ENCODE measurements around the gene ARPIN.
A peak's percentile ranks its signal among the peaks of the same experiment; 100 is the strongest.

The ARPIN gene

DNA sequence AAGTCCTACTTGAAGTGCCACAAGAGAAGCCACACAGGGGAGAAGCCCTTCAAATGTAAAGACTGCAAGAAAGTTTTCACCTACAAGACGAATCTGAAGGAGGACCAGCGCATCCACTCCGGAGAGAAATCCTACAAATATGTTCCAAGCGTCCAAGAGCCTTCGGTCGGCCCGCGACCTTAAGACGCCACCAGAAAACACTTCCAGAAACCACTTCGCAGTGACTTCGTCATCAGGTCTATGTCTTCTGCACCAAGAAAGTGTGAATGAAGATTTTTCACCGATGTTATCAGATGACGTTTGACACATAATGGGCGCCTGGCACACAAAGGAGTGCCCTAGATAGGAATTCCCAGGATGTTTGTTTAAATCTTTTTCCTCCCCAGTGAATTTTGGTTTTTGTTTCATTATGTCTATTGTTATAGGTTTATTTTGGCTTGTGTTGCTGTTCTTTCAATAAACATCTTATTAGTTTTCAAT lies 24.1 kb upstream of the ARPIN start:
- no peak overlapping the region for H3K9ac ChIP-seq (ENCODE audit: low read length)
- H3K27me3 ChIP-seq (ENCODE audit: control insufficient read depth, insufficient read depth, low read length) = no peaks in the 10 kb centered on the region
- no peaks in the 10 kb centered on the region for H3K4me1 ChIP-seq (ENCODE audit: control insufficient read depth, insufficient read depth, low read length)
- no peak overlapping the region for H3K27ac ChIP-seq (ENCODE audit: low read depth, low read length)
- H3K36me3 ChIP-seq (ENCODE audit: control insufficient read depth, insufficient read depth, low read length) = no peaks in the 10 kb centered on the region
- H3K4me3 ChIP-seq (ENCODE audit: low read length) = no peak overlapping the region

DNA sequence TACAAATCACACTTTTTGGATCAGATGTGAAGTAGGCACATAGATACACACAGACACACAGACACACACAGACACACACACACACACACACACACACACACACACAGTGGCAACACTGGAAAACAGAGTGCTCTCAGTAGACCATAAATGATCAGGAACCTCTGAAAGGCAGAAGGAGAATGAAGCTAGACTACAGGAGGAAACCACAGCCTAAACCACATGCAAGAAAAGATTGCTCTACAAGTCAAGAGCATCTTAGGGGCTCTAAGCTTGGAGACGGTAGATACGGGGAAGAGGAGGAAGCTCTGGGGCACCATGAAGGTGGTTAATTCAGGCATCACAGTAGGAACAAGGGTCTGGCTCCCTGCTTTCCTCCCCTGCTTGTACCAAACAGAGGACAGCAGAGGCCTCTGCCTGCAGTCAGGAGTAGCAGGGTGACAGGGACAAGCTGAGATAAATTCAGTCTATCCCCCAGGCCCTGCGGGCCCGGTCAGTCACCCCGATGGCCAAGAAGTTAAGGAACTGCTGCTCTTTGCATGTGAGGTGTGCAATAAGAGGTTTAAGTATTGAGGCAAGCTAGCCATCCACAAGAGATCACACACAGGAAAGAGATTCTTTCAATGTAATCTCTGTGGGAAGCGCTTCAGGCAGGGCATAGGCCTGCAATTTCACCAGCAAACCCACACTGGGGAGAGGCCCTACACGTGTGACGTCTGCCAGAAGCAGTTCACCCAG lies 23.5 kb upstream of the ARPIN start:
- H3K4me1 ChIP-seq (ENCODE audit: control insufficient read depth, insufficient read depth, low read length) = no peaks in the 10 kb centered on the region
- H3K27ac ChIP-seq (ENCODE audit: low read depth, low read length) = no peak overlapping the region
- no peaks in the 10 kb centered on the region for H3K27me3 ChIP-seq (ENCODE audit: control insufficient read depth, insufficient read depth, low read length)
- H3K36me3 ChIP-seq (ENCODE audit: control insufficient read depth, insufficient read depth, low read length) = no peaks in the 10 kb centered on the region
- H3K4me3 ChIP-seq (ENCODE audit: low read length) = no peak overlapping the region
- no peak overlapping the region for H3K9ac ChIP-seq (ENCODE audit: low read length)

DNA sequence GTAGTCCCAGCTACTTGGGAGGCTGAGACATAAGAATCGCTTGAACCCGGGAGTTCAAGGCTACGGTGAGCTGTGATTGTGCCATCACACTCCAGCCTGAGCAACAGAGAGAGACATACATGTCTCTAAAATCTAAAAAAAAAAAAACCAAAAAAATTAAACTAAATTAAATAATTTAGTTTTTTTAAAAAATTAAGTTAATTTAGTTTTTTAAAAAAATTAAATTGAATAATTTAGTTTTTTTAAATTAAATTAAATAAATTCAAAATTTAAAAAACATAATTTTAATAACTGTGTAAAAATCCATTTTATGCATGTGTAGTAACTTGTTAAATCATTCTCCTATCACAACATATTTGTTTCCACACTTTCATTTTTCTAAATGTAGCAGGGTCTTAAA lies 20.1 kb upstream of the ARPIN start:
- H3K27ac ChIP-seq (ENCODE audit: low read depth, low read length) = no peak overlapping the region
- H3K9ac ChIP-seq (ENCODE audit: low read length) = no peak overlapping the region
- H3K4me1 ChIP-seq (ENCODE audit: control insufficient read depth, insufficient read depth, low read length) = no peaks in the 10 kb centered on the region
- H3K36me3 ChIP-seq (ENCODE audit: control insufficient read depth, insufficient read depth, low read length) = no peaks in the 10 kb centered on the region
- H3K27me3 ChIP-seq (ENCODE audit: control insufficient read depth, insufficient read depth, low read length) = no peaks in the 10 kb centered on the region
- no peak overlapping the region for H3K4me3 ChIP-seq (ENCODE audit: low read length)

DNA sequence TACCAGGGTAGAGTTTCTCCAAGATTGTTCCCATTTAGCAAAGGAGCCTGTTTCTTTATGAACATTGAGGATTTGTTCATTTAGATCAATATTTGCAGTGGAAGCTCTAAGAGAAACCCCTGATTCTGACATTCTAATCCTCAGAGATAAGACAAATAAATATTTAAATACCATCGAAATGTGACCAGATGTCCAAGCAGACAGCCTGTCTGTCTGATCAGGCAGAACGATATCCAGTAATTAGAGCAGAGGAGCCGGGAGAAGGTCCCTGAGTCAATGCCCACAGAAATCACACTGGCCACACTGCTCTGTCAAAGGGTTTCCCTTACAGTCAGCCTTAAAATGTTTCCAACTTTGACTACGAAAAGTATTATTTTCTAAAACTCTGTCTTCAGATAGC lies 15.7 kb upstream of the ARPIN start:
- H3K27me3 ChIP-seq (ENCODE audit: control insufficient read depth, insufficient read depth, low read length) = no peaks in the 10 kb centered on the region
- no peaks in the 10 kb centered on the region for H3K4me1 ChIP-seq (ENCODE audit: control insufficient read depth, insufficient read depth, low read length)
- no peak overlapping the region for H3K9ac ChIP-seq (ENCODE audit: low read length)
- no peaks in the 10 kb centered on the region for H3K36me3 ChIP-seq (ENCODE audit: control insufficient read depth, insufficient read depth, low read length)
- H3K4me3 ChIP-seq (ENCODE audit: low read length) = no peak overlapping the region
- H3K27ac ChIP-seq (ENCODE audit: low read depth, low read length) = no peak overlapping the region

DNA sequence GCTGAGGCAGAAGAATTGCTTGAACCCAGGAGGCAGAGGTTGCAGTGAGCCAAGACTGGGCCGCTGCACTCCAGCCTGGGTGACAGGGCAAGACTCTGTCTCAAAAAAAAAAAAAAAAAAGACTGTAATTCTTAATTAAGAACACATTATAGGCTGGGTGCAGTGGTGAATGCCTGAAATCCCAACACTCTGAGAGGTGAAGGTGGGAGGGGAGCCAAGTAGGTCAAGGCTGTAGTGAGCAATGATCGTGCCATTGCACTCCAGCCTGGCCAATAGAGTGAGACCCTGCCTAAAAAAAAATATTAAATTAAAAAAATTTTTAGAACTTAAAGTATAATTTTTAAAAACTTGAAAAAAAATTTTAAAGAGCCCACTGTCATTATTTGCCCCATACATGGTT lies 13.4 kb upstream of the ARPIN start:
- Histone ChIP-seq H3K4me3 (ENCODE audit: low read length) (no peak overlapping the region), H3K36me3 (ENCODE audit: control insufficient read depth, insufficient read depth, low read length) (no peaks in the 10 kb centered on the region), H3K27me3 (ENCODE audit: control insufficient read depth, insufficient read depth, low read length) (no peaks in the 10 kb centered on the region), H3K27ac (ENCODE audit: low read depth, low read length) (no peak overlapping the region), H3K9ac (ENCODE audit: low read length) (no peak overlapping the region), H3K4me1 (ENCODE audit: control insufficient read depth, insufficient read depth, low read length) (no peaks in the 10 kb centered on the region)

DNA sequence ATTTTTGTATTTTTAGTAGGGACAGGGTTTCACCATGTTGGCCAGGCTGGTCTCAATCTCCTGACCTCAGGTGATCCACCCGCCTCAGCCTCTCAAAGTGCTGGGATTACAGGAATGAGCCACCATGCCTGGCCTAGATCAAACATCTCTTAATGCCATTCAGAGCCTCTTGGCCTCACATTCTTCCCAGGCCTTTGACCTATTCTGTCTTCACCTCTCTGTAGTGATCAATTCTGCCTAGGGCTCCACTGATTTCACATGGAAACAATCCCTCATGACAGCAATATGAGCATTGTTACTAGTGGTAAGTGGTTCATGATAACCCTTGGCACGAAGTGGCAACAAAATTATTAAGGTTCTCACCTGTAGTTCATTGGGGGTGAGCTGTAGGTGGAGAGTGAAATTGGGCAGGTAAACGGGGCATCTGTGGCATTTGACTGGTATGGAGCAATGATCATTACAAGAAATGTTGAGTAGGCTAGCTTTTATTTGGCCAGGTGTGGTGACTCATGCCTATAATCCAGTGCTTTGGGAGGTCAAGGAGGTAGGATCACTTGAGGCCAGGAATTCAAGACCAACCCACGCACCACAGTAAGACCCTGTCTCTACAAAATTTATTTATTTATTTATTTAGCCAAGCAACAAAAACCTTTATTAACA lies 4.8 kb upstream of the ARPIN start:
- Histone ChIP-seq H3K4me3 (ENCODE audit: low read length) (no peak overlapping the region), H3K9ac (ENCODE audit: low read length) (no peak overlapping the region), H3K4me1 (ENCODE audit: control insufficient read depth, insufficient read depth, low read length) (peaks cover 2% of the 10 kb centered on the region), H3K27me3 (ENCODE audit: control insufficient read depth, insufficient read depth, low read length) (no peaks in the 10 kb centered on the region), H3K36me3 (ENCODE audit: control insufficient read depth, insufficient read depth, low read length) (no peaks in the 10 kb centered on the region), H3K27ac (ENCODE audit: low read depth, low read length) (no peak overlapping the region)

DNA sequence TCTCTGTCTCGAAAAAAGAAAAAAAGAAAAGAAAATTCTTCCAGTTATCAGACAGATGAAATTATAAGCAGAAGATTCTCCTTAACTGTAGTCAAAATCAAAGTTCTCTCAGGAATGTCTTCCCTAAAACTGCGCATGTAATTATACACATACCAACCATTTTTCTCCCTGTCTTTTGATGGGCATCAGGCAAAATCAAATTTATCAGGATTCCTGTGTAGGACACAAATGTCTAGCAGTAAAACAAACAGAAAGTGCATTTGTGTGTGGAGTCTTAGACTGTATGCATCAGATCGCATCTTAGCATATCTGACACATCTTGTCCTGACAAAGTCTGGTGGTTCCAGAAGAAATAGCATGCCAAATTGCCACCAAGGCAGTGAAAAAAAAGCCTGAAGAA lies 3.9 kb upstream of the ARPIN start:
- H3K9ac ChIP-seq (ENCODE audit: low read length) = no peak overlapping the region
- no peaks in the 10 kb centered on the region for H3K36me3 ChIP-seq (ENCODE audit: control insufficient read depth, insufficient read depth, low read length)
- H3K4me3 ChIP-seq (ENCODE audit: low read length) = no peak overlapping the region
- peaks cover 2% of the 10 kb centered on the region for H3K4me1 ChIP-seq (ENCODE audit: control insufficient read depth, insufficient read depth, low read length)
- no peak overlapping the region for H3K27ac ChIP-seq (ENCODE audit: low read depth, low read length)
- H3K27me3 ChIP-seq (ENCODE audit: control insufficient read depth, insufficient read depth, low read length) = no peaks in the 10 kb centered on the region

DNA sequence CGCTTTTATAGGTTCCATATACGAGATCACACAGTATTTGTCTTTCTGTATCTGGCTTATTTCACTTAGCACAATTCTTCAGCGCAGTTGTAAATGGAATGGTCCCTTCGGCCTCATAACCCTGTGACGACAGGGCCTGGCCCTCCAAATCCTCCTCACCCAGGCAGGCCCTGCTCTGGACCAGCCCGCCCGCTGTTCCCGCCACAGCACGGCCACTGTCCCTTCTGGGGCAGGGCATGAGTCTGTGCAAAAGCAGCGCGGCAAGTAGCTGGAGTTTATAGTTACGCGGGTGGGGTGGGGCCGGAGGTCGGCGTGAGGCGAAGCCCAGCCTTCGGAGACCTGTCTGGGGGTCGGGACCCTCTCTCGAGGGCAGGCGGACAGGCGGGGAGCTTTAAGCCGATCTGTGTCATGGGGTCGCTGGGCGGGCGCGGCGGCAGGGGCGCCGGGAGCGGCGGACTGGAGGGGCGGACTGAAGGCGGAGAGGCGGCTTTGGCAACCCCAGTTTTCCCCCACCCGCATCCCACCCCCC lies 543 bp downstream of the ARPIN start:
- H3K4me1 ChIP-seq (ENCODE audit: control insufficient read depth, insufficient read depth, low read length) = peaks cover 2% of the 10 kb centered on the region
- H3K27ac ChIP-seq (ENCODE audit: low read depth, low read length) = peak overlapping the region; percentile 85
- H3K9ac ChIP-seq (ENCODE audit: low read length) = no peak overlapping the region
- peak overlapping the region; percentile 77 for H3K4me3 ChIP-seq (ENCODE audit: low read length)
- H3K36me3 ChIP-seq (ENCODE audit: control insufficient read depth, insufficient read depth, low read length) = peaks cover 6% of the 10 kb centered on the region
- no peaks in the 10 kb centered on the region for H3K27me3 ChIP-seq (ENCODE audit: control insufficient read depth, insufficient read depth, low read length)

DNA sequence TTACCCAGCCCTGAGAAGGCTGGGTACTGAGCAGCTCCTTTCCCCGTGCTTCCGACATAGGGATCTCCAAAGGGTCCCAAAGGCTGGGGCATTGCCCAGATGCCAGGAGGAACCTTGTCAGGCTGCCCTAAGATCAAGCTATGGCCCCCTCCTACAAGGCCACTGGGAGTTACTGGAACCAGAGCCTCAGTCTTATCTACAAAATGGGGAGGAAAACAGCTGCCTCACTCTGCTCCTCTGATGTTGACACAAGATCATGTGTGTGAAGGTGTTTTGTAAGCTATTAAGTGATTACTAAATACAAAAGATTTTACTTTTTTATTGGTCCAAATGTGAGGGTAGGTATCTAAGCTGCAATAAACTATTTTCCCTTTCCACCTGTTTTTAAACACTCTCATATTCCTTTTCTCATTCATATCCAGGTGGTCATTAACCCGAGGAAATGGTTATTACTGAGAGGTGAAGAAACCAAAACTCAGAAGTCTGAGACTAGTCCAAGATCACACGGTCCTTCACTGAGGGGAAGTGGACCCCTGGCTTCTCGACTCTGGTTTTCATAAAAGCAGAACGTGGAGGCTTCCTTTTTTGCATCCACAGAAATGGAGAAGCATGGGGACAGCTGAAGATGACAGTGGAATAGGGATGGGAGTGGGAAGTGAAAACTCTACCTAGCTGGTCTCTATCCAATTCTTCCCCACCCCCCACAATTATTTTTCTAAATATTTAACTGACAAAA lies 1.7 kb downstream of the ARPIN start:
- Histone ChIP-seq H3K36me3 (ENCODE audit: control insufficient read depth, insufficient read depth, low read length) (peaks cover 6% of the 10 kb centered on the region), H3K4me3 (ENCODE audit: low read length) (no peak overlapping the region), H3K4me1 (ENCODE audit: control insufficient read depth, insufficient read depth, low read length) (peaks cover 2% of the 10 kb centered on the region), H3K27me3 (ENCODE audit: control insufficient read depth, insufficient read depth, low read length) (no peaks in the 10 kb centered on the region), H3K27ac (ENCODE audit: low read depth, low read length) (no peak overlapping the region), H3K9ac (ENCODE audit: low read length) (no peak overlapping the region)

DNA sequence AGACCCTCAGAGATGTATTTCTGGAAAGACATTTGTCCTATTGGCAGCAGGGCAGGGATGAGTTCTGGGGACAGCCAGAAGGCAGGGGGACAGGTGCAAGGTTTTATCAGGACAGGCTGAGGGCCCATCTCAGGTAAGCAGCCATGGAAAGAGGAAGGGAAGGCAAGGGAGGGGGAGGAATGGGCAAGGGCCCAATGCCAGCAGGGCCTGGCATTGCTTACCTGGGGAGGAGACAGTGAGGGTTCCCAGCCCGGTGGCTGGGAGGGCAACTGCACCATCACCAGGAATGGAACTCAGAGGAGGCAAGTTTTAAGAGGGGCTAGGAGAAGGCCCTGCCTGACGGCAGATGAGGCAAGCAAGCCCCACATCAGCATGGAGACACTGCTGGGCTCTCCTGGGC lies 3.1 kb downstream of the ARPIN start:
- H3K4me3 ChIP-seq (ENCODE audit: low read length) = no peak overlapping the region
- H3K27ac ChIP-seq (ENCODE audit: low read depth, low read length) = no peak overlapping the region
- H3K36me3 ChIP-seq (ENCODE audit: control insufficient read depth, insufficient read depth, low read length) = peaks cover 6% of the 10 kb centered on the region
- no peak overlapping the region for H3K9ac ChIP-seq (ENCODE audit: low read length)
- H3K27me3 ChIP-seq (ENCODE audit: control insufficient read depth, insufficient read depth, low read length) = no peaks in the 10 kb centered on the region
- peaks cover 2% of the 10 kb centered on the region for H3K4me1 ChIP-seq (ENCODE audit: control insufficient read depth, insufficient read depth, low read length)

DNA sequence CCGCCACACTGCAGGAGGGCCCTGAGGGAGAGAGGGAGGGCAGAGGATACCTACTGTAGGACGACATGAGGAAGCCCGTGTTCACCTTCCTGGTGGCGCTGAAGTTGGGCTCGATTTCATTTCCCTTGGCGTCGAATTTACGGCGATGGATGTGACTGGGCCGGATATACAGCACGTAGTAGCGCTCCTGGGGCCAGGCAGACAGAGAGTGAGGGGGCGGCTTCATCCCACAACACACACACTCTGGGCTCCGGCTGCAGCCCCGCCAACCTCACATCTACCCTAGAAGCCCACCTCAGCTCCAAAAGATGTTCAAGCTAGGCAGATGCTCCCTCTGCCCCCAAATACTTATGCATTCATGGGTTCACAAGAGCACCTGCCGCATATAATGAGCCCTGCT lies 4.5 kb downstream of the ARPIN start:
- Histone ChIP-seq H3K9ac (ENCODE audit: low read length) (no peak overlapping the region), H3K27ac (ENCODE audit: low read depth, low read length) (no peak overlapping the region), H3K36me3 (ENCODE audit: control insufficient read depth, insufficient read depth, low read length) (peaks cover 15% of the 10 kb centered on the region), H3K27me3 (ENCODE audit: control insufficient read depth, insufficient read depth, low read length) (no peaks in the 10 kb centered on the region), H3K4me3 (ENCODE audit: low read length) (no peak overlapping the region), H3K4me1 (ENCODE audit: control insufficient read depth, insufficient read depth, low read length) (peaks cover 1% of the 10 kb centered on the region)

DNA sequence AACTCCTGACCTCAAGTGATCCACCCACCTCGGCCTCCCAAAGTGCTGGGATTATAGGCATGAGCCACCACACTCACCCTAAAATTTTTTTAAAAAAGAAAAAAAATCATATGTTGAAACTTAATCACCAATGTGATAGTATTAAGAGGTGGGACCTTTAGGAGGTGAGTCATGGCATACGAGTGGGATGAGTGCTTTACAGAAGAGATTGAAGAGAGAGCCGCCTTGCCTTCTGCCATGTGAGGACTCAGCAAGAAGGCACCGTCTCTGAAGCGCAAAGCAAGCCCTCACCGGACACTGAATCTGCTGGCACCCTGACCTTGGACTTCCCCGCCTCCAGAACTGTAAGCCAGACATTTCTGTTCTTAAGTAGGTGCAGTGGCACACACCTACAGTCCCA lies 5.5 kb downstream of the ARPIN start:
- H3K9ac ChIP-seq (ENCODE audit: low read length) = no peak overlapping the region
- H3K4me1 ChIP-seq (ENCODE audit: control insufficient read depth, insufficient read depth, low read length) = no peaks in the 10 kb centered on the region
- H3K27ac ChIP-seq (ENCODE audit: low read depth, low read length) = no peak overlapping the region
- peaks cover 18% of the 10 kb centered on the region for H3K36me3 ChIP-seq (ENCODE audit: control insufficient read depth, insufficient read depth, low read length)
- no peaks in the 10 kb centered on the region for H3K27me3 ChIP-seq (ENCODE audit: control insufficient read depth, insufficient read depth, low read length)
- H3K4me3 ChIP-seq (ENCODE audit: low read length) = no peak overlapping the region
